Uterus (tissue), 4 donors: ENCODE results near the gene WDR38. TPM values are rescaled to one million over a fixed set of nuclear protein-coding genes. Genes with fewer than 3 reads are reported as not detected.
A peak's percentile ranks its signal among the peaks of the same experiment; 100 is the strongest.

Source experiments
- DNase-seq, 2 donors: peaks; one replicate each; pipeline ENCODE4 v3.0.0-alpha.2; 2019 to 2020
- H3K27ac ChIP-seq, 2 donors: fragments of 200-600 bp; sonication (generic); 1 replicate in 1 of 2; 2 replicates in 1 of 2; pipeline ENCODE4 v1.5.1; 2016 to 2018
- H3K27me3 ChIP-seq, 2 donors: fragments of 200-600 bp; sonication (generic); one replicate each; pipeline ENCODE4 v1.5.1; 2018 to 2019; ENCODE audit warnings: control low read depth in 1 of 2
- H3K36me3 ChIP-seq, 2 donors: fragments of 200-600 bp; sonication (generic); one replicate each; pipeline ENCODE4 v1.5.1; 2019; ENCODE audit warnings: control low read depth in 1 of 2
- H3K4me1 ChIP-seq, 2 donors: fragments of 200-600 bp; sonication (generic); one replicate each; pipeline ENCODE4 v1.5.1; 2018 to 2019; ENCODE audit warnings: control low read depth in 1 of 2
- H3K4me3 ChIP-seq, 2 donors: fragments of 200-600 bp; sonication (generic); 1 replicate in 1 of 2; 2 replicates in 1 of 2; pipeline ENCODE4 v1.5.1; 2018 to 2019; ENCODE audit warnings: mild to moderate bottlenecking in 1 of 2
- H3K9me3 ChIP-seq, 2 donors: fragments of 200-600 bp; sonication (generic); one replicate each; pipeline ENCODE4 v1.5.1; 2019; ENCODE audit warnings: control low read depth in 1 of 2
- CTCF ChIP-seq, 4 experiments: fragments of 200-600 bp in 2 of 4; fragments of 450-650 bp in 2 of 4; sonication (generic) in 2 of 4; IDR thresholded peaks; one replicate each; pipeline ENCODE4 v1.5.1; 2016 to 2019; ENCODE audit warnings: antibody characterized with exemption in 4 of 4, mild to moderate bottlenecking in 2 of 4, moderate library complexity in 1 of 4
- POLR2A ChIP-seq, 2 donors: fragments of 450-650 bp; IDR thresholded peaks; one replicate each; pipeline ENCODE4 v1.6.1; 2016; ENCODE audit warnings: antibody characterized with exemption in 2 of 2, mild to moderate bottlenecking in 1 of 2, moderate library complexity in 1 of 2
- intact Hi-C: fragments of 100-400 bp; cut with DNase I; formaldehyde crosslinking; loops from one replicate; pipeline ENCODE4 v1.15.1; 2023; ENCODE audit warnings: low total_unique reads
- total RNA-seq, 4 donors: library from RNA; depleted of rRNA in 3 of 4; stranded (reverse); fragments of >200 nt in 3 of 4; gene quantifications; one replicate each; pipeline versions ENCODE4 v1.1.0 to v1.2.4, GENCODE V29; 2014 to 2023
- donor health status: DM: yes; HTN: yes; CAD: no.

Gene WDR38
- total RNA-seq, 4 donors from 2014 or later: 0.79 to 1.9 TPM; not detected in 2

DNA sequence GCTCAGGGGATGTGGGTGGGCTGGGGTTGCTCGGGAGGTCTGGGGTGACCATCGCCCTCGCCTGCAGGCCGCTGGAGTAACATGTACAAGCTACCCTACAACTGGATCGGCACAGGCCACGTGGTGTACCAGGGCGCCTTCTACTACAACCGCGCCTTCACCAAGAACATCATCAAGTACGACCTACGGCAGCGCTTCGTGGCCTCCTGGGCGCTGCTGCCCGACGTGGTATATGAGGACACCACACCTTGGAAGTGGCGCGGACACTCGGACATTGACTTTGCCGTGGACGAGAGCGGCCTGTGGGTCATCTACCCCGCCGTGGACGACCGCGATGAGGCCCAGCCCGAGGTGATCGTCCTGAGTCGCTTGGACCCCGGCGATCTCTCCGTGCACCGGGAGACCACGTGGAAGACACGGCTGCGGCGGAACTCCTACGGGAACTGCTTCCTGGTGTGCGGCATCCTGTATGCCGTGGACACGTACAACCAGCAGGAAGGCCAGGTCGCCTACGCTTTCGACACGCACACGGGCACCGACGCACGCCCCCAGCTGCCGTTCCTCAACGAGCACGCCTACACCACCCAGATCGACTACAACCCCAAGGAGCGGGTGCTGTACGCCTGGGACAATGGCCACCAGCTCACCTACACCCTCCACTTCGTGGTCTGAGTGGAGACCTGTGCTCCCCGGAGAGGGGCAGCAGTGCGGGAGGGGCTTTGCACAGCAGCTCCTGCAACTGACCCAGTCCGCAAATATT, 43.3 kb upstream of the WDR38 start:
- no peaks in the 10 kb centered on the region for H3K9me3 ChIP-seq
- intact Hi-C loops: no loop called here
- H3K36me3 ChIP-seq: no peaks in the 10 kb centered on the region
- peaks cover 0 to 10% of the 10 kb centered on the region in 2 donors for H3K4me1 ChIP-seq
- no peak for TF ChIP-seq POLR2A (IDR thresholded peaks at IDR 0.05)
- no peak for TF ChIP-seq CTCF (IDR thresholded peaks at IDR 0.05)
- H3K27ac ChIP-seq: peak overlapping the region; percentile 84 to 89
- DNase-seq: no peak
- no peaks in the 10 kb centered on the region for H3K27me3 ChIP-seq
- no peak overlapping the region for H3K4me3 ChIP-seq

DNA sequence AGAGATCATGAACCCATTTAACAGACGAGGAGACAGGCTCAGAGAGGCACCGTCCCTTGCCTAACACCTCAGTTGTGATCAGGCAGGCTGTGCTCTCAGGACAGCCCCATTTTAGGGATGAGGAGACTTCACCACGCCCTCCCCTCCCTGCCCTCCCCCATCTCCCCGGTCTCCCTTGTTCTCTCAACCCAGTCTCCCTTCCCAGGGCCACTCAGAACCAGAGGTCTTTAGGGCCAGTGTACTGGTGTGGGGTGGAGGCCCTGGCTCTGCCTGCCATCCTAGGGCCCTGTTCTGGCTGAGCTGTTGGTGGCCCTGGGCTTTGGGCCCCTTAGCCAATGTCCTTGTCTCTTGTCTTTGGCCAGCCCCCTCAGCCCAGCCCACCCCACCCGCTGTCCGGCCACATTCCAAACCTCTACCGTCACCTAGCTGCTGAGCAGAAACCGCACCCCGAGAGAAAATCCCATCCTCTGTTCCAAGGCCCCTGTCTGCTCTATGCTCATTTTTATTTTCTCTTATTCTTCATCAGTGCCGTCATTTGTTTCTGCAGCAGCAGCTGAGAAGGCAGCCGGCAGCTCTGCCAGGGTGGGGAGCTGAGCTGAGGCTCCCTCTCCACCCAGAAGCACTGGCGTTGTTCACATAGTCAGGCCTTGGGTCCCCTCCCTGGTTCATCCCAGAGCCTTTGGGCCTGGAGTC, 42.5 kb upstream of the WDR38 start:
- H3K9me3 ChIP-seq: no peaks in the 10 kb centered on the region
- TF ChIP-seq CTCF (IDR thresholded peaks at IDR 0.05) (no peak), POLR2A (IDR thresholded peaks at IDR 0.05) (no peak)
- no peak overlapping the region for H3K4me3 ChIP-seq
- intact Hi-C loops: no loop called here
- H3K27ac ChIP-seq: peak overlapping the region; percentile 84 to 89
- no peaks in the 10 kb centered on the region for H3K36me3 ChIP-seq
- no peaks in the 10 kb centered on the region for H3K27me3 ChIP-seq
- DNase-seq: no peak
- peaks cover 0 to 10% of the 10 kb centered on the region in 2 donors for H3K4me1 ChIP-seq

DNA sequence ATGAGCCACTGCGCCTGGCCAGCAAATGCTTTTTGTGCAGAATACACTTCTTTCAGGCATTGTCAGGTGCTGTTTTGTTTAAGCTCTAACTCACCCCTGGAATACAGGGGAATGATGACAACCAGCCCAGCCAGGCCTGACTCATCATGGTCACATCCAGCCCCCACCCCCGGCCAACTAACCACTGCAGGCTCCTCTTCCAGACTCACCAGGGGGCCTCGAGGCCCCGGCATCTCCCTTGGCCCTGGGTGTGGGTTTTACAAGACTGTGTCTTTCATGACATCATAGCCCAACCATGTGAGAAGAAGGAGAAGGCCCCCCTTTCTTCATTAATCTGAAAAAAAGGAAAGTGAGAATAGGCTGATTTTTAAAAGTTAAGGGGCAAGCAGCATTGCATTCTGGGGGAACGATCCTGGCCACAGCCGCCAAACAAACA, 40.8 kb upstream of the WDR38 start:
- intact Hi-C loops: no loop called here
- Histone ChIP-seq H3K4me1 (peaks cover 0 to 10% of the 10 kb centered on the region in 2 donors), H3K36me3 (no peaks in the 10 kb centered on the region), H3K4me3 (no peak overlapping the region), H3K27me3 (no peaks in the 10 kb centered on the region), H3K27ac (peak overlapping the region; percentile 84 to 89), H3K9me3 (no peaks in the 10 kb centered on the region)
- DNase-seq: peak; percentile 89 to 95
- TF ChIP-seq CTCF (IDR thresholded peaks at IDR 0.05) (no peak), POLR2A (IDR thresholded peaks at IDR 0.05) (no peak)

DNA sequence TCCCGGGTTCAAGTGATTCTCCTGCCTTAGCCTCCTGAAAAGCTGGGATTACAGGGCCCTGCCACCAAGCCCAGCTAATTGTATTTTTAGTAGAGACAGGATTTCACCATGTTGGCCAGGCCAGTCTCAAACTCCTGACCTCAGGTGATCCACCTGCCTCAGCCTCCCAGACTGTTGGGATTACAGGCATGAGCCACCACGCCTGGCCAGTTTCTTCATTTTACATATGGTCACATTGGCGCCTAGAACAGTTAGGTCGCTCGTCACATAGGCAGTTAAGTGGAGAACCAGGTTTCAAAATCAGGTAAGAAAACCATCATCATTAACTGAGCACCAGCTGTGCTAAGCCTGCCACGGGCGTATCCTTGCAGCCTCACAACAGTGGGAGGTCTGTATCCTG, 40.2 kb upstream of the WDR38 start:
- H3K27me3 ChIP-seq: no peaks in the 10 kb centered on the region
- TF ChIP-seq POLR2A (IDR thresholded peaks at IDR 0.05): no peak
- TF ChIP-seq CTCF (IDR thresholded peaks at IDR 0.05): no peak
- peak overlapping the region; percentile 84 to 89 for H3K27ac ChIP-seq
- no peak overlapping the region for H3K4me3 ChIP-seq
- H3K4me1 ChIP-seq: peaks cover 0 to 10% of the 10 kb centered on the region in 2 donors
- intact Hi-C loops: no loop called here
- DNase-seq: no peak
- no peaks in the 10 kb centered on the region for H3K36me3 ChIP-seq
- no peaks in the 10 kb centered on the region for H3K9me3 ChIP-seq
